Effector memory CD8-positive, alpha-beta T cell (primary cell): ENCODE results near the gene TIMP1.

Source experiments
- ATAC-seq: fragments of 150-1000 bp; cut with Tn5 transposase; replicated peaks from 2 replicates; pipeline ENCODE4 v1.10.0; 2021; ENCODE audit warnings: mild to moderate bottlenecking, moderate library complexity
- DNase-seq, 3 experiments: peaks; one replicate each; pipeline ENCODE4 v3.0.0; 2021
- H3K27ac Mint-ChIP-seq, 2 donors: one replicate each; pipeline ENCODE4 v1.8.0; 2022; ENCODE audit warnings: mild to moderate bottlenecking in 2 of 2, mixed read lengths in 2 of 2, moderate library complexity in 2 of 2
- H3K27me3 Mint-ChIP-seq, 2 donors: one replicate each; pipeline ENCODE4 v1.8.0; 2022; ENCODE audit warnings: mixed read lengths in 2 of 2
- H3K36me3 Mint-ChIP-seq: one replicate; pipeline ENCODE4 v1.8.0; 2022; ENCODE audit warnings: mild to moderate bottlenecking, moderate library complexity, mixed read lengths; ENCODE audit not compliant: insufficient read depth
- H3K4me1 Mint-ChIP-seq, 2 donors: one replicate each; pipeline ENCODE4 v1.8.0; 2022; ENCODE audit warnings: low read depth in 2 of 2, mixed read lengths in 2 of 2
- H3K4me3 Mint-ChIP-seq, 2 donors: one replicate each; pipeline ENCODE4 v1.8.0; 2022; ENCODE audit warnings: mild to moderate bottlenecking in 2 of 2, mixed read lengths in 2 of 2, moderate library complexity in 2 of 2
- H3K9me3 Mint-ChIP-seq, 2 donors: one replicate each; pipeline ENCODE4 v1.8.0; 2022; ENCODE audit warnings: mixed read lengths in 2 of 2
- total RNA-seq, 9 experiments: gene quantifications; one replicate each; lab custom pipeline; 2026; lab: John Stamatoyannopoulos, UW

Gene TIMP1
- total RNA-seq, result 1.8 to 21.7 (median 11.4) reads per million in 9 experiments

DNA sequence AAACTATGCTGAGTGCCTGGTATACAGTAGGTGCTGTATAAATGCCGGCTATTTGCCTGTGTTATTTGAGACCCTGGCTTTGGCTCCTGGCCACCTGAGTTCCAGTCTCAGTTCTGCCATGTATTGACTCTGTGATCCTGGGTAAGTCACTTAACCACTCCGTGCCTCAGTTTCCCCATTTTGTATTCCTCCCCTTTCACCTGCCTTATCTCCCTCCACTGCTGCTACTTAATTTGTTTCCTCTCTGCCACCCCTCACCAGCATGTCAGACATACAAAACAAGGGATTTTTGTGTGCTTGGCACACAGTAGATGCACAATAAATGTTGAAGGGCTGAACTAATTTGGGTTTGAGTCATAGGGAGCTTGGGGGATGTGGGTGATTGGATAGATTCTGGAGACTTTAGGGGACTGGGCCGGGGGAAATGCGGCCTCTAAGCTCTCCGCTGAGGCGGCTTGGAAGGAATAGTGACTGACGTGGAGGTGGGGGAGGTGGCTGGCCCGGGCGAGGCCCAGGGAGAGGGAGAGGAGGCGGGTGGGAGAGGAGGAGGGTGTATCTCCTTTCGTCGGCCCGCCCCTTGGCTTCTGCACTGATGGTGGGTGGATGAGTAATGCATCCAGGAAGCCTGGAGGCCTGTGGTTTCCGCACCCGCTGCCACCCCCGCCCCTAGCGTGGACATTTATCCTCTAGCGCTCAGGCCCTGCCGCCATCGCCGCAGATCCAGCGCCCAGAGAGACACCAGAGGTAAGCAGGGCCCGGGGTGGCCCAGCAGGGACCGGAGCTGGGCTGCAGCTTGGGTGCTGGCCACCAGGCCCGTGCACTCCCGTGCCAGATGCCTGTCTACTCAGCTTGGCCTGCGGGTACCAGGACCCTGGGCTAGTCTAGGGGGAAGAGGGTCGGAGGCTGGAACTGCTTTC lies at the start of gene TIMP1:
TIMP1 (plus strand) TSS at position 706 of the 917 bp plus-strand sequence. CDS start 980 bp downstream, outside the sequence.
- Mint-ChIP-seq H3K4me3 (peak within 1 kb of the TSS; percentile 58 to 86), H3K36me3 (peaks cover 11% of the 10 kb centered on the region), H3K27me3 (no peaks in the 10 kb centered on the region), H3K27ac (peak within 1 kb of the TSS; percentile 83 to 93), H3K4me1 (peaks cover 23 to 29% of the 10 kb centered on the region in 2 donors), H3K9me3 (no peaks in the 10 kb centered on the region)
- ATAC-seq (peak; percentile 96), DNase-seq (peak; percentile 60 to 70 (median 65))

DNA sequence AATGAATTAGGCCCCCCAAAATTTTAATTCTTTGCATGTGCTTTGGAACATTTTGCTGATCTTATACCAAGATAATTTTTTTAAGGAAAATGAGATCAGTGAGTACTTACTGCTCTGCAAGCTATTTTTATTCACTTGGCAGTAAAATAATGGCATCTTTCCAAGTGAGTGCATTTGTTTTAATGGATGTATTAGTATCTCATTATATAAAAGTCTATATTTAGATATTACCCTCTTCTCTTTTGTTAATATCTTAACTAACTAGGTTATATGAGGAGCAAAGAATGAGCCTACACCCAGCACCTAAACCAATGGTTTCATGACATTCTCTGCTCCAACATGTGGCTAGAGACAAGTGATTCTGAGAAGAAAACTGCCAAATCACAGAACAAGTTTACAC lies 42.4 kb upstream of the TIMP1 start:
- no peaks in the 10 kb centered on the region for H3K4me1 Mint-ChIP-seq
- H3K4me3 Mint-ChIP-seq, result no peak overlapping the region
- ATAC-seq (no peak), DNase-seq (no peak)
- H3K9me3 Mint-ChIP-seq, result no peaks in the 10 kb centered on the region
- no peaks in the 10 kb centered on the region for H3K36me3 Mint-ChIP-seq
- no peaks in the 10 kb centered on the region for H3K27me3 Mint-ChIP-seq
- no peak overlapping the region for H3K27ac Mint-ChIP-seq

DNA sequence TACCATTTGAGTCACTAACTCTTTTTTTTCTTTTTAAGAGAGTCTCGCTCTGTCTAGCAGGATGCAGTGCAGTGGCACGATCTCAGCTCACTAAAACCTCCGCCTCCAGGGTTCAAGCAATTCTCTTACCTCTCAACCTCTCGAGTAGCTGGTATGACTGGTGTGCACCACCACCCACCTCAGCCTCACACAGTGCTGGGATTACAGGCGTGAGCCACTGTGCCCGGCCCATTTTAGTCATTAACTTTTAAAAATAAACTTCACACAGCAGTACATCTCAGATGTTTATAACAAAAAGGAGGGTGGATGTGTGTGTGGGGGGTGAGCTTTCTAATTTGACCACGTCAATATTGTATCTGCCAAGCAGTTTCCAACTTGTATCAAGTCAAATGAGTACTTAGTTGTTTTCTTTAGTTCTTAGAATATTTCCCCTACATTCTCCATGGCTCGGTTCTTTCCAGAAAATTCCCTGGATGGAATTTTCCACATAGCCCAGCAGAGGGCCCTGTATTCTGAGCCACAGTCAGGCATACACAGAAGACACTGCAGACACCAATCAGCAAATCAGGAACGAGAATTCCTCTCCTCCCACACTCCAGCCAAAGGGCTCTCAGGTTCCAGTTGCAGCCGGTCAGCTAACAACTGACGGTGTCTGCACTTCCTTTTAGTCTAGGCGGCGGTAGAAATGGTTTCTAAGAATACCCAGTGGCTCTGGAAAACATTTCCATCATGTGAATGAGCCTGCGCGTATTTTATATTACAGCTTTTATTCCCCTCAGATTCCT lies 41.3 kb upstream of the TIMP1 start:
- Mint-ChIP-seq H3K27me3 (no peaks in the 10 kb centered on the region), H3K27ac (no peak overlapping the region), H3K4me1 (no peaks in the 10 kb centered on the region), H3K36me3 (no peaks in the 10 kb centered on the region), H3K4me3 (no peak overlapping the region), H3K9me3 (no peaks in the 10 kb centered on the region)
- DNase-seq, result no peak
- no peak for ATAC-seq

DNA sequence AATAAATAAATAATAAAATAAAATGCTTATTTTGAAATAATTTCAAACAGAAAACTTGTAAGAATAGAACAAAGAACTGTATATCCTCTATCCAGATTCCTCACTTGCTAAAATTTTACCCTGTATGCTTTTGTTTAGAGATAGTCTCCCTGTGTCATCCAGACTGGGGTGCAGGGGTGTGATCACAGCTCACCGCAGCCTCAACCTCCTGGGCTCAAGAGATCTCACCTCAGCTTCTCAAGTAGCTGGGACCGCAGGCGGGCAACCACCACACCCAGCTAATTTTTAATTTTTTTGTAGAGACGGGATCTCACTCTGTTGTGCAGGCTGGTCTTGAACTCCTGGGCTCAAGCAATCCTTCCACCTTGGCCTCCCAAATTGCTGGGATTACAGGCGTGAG lies 38.7 kb upstream of the TIMP1 start:
- no peak for ATAC-seq
- no peak for DNase-seq
- no peaks in the 10 kb centered on the region for H3K4me1 Mint-ChIP-seq
- no peaks in the 10 kb centered on the region for H3K9me3 Mint-ChIP-seq
- no peak overlapping the region for H3K27ac Mint-ChIP-seq
- no peaks in the 10 kb centered on the region for H3K36me3 Mint-ChIP-seq
- H3K27me3 Mint-ChIP-seq, result no peaks in the 10 kb centered on the region
- peak overlapping the region in 1 of 2 donors; percentile 31 for H3K4me3 Mint-ChIP-seq

DNA sequence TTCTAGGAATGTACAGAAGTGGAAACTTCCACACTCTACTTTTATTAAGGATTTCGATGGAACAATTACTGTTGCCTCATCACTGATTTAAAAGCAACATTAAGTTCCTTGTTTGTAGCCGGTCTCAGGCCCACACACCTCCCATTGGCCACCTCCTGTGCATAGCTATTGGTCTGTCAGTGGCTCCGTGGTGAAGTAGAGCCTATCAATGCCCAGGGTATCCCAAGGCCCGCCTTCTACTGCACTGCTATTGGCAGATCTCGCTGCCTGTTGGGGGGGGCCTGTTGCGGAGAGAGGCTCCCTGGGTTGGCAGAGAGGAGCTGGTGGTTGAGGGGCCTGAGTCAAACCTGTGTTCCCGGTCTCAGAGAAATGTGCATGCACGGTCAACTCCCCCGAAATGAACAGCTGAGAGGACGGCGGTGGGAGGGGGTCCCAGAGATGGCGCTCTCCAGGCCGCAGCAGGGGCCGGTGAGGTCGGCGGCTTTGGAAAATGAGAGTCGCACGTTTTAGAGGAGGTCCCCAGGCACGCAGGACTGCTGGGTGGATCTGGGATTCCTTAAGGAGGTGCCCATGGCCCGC lies 26.1 kb upstream of the TIMP1 start:
- H3K4me3 Mint-ChIP-seq, result peak overlapping the region; percentile 85 to 89
- ATAC-seq (peak; percentile 81), DNase-seq (peak; percentile 72 to 74 (median 73))
- H3K9me3 Mint-ChIP-seq, result no peaks in the 10 kb centered on the region
- H3K36me3 Mint-ChIP-seq, result peaks cover 14% of the 10 kb centered on the region
- no peaks in the 10 kb centered on the region for H3K27me3 Mint-ChIP-seq
- peaks cover 14 to 20% of the 10 kb centered on the region in 2 donors for H3K4me1 Mint-ChIP-seq
- peak overlapping the region; percentile 92 to 93 for H3K27ac Mint-ChIP-seq

DNA sequence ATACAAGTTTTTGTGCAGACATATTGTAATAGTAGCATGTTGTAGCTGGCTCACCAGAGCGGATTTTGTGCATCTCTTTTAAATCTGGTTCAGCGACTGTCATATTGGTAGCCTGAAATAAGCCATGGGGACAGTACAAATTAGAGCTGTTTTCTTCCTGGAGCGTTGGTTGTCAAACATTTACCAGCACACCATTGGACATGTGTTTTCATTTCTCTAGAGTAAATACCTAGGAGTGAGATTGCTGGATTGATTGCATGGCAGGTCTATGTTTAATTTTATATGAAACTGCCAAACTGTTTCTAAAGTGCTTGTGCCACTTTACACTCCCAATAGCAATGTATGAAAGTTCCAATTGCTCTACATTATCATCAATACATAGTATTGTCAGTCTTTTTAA lies 23.8 kb upstream of the TIMP1 start:
- H3K4me3 Mint-ChIP-seq, result no peak overlapping the region
- no peak overlapping the region for H3K27ac Mint-ChIP-seq

DNA sequence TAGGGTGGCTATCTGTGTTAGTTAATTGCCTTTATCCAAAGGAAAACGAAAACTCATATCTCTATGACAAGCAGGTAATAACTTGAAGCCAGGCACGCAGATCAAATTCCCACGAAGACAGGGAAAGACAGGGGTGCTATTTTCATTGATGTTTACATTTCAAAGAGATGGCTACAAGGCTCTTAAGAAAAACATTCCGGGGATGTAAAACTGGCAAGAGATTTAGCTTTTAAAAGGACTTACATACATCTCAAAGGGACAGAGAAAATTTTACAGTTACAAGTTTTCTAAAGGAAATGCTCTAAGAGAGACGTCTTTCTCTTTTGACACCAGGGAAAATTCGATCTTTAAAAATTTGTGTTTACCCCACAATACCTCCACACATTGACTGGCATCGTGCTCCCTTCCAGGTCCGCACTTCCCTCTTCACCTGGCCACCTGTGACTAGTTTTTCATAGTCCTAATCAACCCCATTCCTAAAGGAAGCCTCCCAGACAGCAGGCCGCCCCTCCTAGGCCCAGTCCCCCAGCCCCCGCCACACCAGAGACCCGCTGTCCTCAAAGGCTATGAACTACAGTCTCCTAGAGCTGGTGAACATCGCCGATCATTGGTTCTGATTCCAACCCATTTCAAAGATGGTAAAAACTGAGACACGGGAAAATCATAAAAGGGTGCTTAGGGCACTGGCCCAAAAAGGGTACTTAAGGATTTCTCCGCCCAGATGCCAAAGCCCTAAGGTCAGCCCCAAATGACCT lies 21.9 kb upstream of the TIMP1 start:
- Mint-ChIP-seq H3K27me3 (no peaks in the 10 kb centered on the region), H3K4me1 (peaks cover 37 to 42% of the 10 kb centered on the region in 2 donors), H3K4me3 (peak overlapping the region; percentile 81 to 91), H3K27ac (peak overlapping the region; percentile 97 to 98), H3K36me3 (peaks cover 45% of the 10 kb centered on the region), H3K9me3 (no peaks in the 10 kb centered on the region)
- no peak for DNase-seq
- ATAC-seq, result no peak

More for the DNA sequence above, 23.8 kb upstream of the TIMP1 start:
- Mint-ChIP-seq H3K9me3 (no peaks in the 10 kb centered on the region), H3K27me3 (no peaks in the 10 kb centered on the region), H3K36me3 (peaks cover 31% of the 10 kb centered on the region), H3K4me1 (peaks cover 28 to 31% of the 10 kb centered on the region in 2 donors)
- DNase-seq (no peak), ATAC-seq (no peak)

DNA sequence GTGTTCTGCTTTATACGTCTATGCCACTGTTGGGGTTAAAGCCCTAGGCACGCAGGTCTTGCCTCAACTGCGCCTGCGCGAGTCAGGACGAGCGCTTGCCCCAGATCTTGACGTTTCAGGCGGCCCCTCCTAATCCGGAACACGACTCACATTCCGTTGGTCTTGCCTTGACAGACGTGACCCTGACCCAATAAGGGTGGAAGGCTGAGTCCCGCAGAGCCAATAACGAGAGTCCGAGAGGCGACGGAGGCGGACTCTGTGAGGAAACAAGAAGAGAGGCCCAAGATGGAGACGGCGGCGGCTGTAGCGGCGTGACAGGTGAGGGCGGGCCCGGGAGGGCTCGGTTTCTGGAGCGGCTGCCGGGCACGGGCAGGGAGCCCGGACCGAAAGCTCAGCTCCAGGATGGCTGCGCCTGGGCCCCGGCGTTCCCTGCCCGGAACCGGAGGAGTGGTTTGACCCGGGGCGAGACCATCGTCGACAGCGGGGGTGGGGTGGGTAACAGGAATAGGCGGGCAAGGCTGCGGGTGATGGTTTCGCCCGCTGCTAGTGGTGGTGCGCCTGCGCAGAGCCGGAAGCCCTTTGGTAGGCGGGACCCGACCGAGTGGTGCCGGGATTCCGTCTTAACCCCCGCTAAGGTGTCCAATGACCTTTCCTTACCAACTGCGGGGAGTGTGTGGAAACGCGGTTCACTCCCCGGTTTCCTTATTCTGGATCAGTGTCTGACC lies 21.1 kb upstream of the TIMP1 start, which contains the start of gene ARAF:
ARAF (plus strand) TSS at position 272 of the 725 bp plus-strand sequence. CDS start 1,763 bp downstream, outside the sequence.
- DNase-seq (peak; percentile 92 to 94 (median 94)), ATAC-seq (peak; percentile 86)
- H3K4me1 Mint-ChIP-seq, result peaks cover 34 to 38% of the 10 kb centered on the region in 2 donors
- H3K36me3 Mint-ChIP-seq, result peaks cover 43% of the 10 kb centered on the region
- no peaks in the 10 kb centered on the region for H3K27me3 Mint-ChIP-seq
- no peaks in the 10 kb centered on the region for H3K9me3 Mint-ChIP-seq
- peak within 1 kb of the TSS; percentile 81 to 91 for H3K4me3 Mint-ChIP-seq
- H3K27ac Mint-ChIP-seq, result peak within 1 kb of the TSS; percentile 97 to 98

DNA sequence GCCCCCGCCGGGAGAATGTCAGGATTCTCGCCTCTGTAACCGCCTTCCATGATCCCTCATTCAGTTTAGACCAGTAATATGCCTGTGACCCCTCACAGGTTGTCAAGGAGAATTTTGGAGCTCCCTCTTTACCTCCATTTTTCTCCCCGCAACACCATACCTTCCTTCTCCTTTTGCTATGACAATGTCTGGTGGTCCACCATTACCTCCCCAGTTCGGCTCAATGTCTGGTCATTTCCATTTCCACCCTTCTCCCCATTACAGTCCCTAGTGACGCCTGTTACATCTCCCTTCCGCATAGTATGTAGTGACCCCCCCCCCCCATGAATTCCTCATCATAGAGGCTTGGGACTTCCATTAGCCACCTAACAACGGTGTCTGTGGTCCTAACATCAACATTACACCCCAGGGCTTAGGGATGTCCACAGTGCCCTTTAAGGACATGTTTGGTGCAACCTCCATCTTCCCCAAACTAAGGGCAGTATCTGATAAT lies 20.5 kb upstream of the TIMP1 start:
- H3K27me3 Mint-ChIP-seq, result no peaks in the 10 kb centered on the region
- peaks cover 32% of the 10 kb centered on the region in 2 donors for H3K4me1 Mint-ChIP-seq
- DNase-seq (no peak), ATAC-seq (no peak)
- no peaks in the 10 kb centered on the region for H3K9me3 Mint-ChIP-seq
- peak overlapping the region; percentile 81 to 91 for H3K4me3 Mint-ChIP-seq
- H3K27ac Mint-ChIP-seq, result peak overlapping the region; percentile 97 to 98
- H3K36me3 Mint-ChIP-seq, result peaks cover 46% of the 10 kb centered on the region

DNA sequence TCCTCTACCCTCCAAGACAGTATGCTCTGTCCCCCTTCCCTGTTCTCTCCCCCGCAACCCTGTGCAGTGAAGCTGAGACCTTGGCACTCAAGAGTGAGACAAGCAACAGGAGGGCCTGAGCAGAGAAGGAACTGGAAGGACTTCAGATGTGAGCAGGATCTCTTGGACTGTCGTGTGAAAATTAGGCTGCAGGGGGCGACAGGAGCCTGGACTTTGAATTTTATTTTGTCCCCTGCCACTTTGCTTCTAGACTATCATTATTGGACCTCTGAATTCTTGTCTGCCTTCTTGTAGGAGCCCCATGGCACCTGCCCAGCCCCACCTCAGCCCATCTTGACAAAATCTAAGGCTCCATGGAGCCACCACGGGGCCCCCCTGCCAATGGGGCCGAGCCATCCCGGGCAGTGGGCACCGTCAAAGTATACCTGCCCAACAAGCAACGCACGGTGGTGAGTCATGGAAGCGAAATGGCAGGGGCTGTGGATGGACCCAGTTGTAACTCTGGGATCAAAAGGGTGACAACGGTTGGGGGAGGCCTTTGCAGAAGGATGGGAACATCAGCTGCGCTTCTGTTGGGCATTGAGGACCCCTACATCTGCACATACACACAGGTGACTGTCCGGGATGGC lies 19.5 kb upstream of the TIMP1 start:
- H3K9me3 Mint-ChIP-seq, result no peaks in the 10 kb centered on the region
- H3K4me1 Mint-ChIP-seq, result peaks cover 32% of the 10 kb centered on the region in 2 donors
- no peak overlapping the region for H3K27ac Mint-ChIP-seq
- H3K27me3 Mint-ChIP-seq, result no peaks in the 10 kb centered on the region
- peak overlapping the region; percentile 81 to 91 for H3K4me3 Mint-ChIP-seq
- DNase-seq (peak in 2 of 3 experiments; percentile 12 to 14), ATAC-seq (no peak)
- H3K36me3 Mint-ChIP-seq, result peaks cover 55% of the 10 kb centered on the region

DNA sequence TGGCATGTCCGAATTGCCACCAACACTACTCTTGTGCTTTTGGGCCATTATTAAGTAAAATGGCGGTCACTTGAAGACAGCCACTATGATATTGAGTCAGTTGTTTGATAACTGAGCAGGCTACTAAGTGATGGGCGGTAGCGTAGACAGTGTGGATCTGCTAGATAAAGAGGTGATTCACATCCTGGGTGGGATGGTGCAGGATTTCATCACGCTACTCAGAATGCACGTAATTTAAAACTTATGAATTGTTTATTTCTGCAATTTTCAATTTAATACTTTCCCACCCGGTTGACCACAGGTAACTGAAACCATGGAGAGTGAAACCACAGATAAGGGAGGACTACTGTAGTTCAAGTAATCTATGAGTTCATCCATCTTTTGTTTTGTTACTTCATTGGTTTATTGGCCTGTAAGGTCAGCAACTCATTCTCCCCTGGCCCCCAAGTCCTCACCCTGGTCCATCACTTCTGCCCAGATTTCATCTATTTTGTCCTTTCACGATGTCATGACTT lies 18.4 kb upstream of the TIMP1 start:
- H3K36me3 Mint-ChIP-seq, result peaks cover 64% of the 10 kb centered on the region
- peak overlapping the region in 1 of 2 donors; percentile 56 for H3K27ac Mint-ChIP-seq
- H3K9me3 Mint-ChIP-seq, result no peaks in the 10 kb centered on the region
- ATAC-seq, result no peak
- H3K27me3 Mint-ChIP-seq, result no peaks in the 10 kb centered on the region
- peaks cover 32 to 33% of the 10 kb centered on the region in 2 donors for H3K4me1 Mint-ChIP-seq
- DNase-seq, result no peak
- H3K4me3 Mint-ChIP-seq, result peak overlapping the region; percentile 64 to 66
